Hematopoietic multipotent progenitor cell treated with erythropoietin and hydrocortisone succinate and interleukin-3 and kit ligand, for 6 days (in vitro differentiated cells): ENCODE results near the gene GRM7.

Experiments
- DNase-seq: peaks from one replicate; pipeline ENCODE4 v3.0.0-alpha.2; 2015

The GRM7 gene

DNA sequence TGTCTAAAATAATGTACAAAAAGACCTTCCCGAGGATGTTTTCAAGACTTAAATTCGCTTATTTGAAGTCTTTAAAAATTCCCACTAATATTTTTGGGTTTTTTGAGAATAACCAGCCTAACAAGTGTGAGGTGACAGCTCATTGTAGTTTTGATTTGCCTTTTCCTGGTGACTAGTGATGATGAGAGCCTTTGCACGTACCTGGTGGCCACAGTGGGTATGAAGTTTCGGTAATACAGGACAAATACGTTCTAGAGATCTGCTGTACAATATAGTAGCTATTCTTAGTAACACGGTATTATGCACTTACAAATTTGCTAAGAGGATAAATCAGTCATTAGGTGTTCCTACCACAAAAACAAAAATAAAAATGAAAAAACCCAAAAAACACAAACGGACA lies 124.9 kb downstream of the GRM7 start:
- no peak for DNase-seq

DNA sequence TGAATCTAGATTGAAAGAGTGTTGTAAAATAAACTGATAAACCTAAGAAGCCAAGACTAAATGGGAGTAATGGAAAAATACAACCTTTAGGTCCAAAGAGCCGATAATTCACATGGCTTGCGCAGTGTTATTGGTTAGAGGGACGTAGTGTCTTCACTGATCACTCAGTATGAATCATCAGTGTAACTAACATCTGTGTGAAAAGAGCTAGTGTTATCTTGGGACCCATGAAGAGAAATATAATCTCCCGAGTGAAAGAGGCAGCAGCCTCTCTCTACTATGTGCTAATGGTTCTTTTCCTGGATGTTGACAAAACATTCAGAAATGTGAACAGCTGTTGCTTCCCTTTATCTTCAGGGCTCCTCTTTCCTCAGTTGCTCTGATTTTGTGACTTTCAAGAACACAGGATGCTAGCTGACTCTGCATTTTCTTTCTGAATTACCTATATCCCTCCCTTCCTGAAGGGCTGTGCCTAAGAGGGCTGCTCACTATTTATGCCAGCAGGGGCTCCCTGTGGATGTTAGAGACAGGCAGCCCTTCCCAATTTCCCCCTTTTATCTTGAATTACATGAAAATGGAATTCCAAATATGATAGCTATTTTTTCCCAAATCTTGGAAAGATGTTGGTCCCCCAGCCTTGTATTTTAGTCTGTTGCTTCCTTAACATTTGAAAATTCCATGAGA lies 128.8 kb downstream of the GRM7 start:
- DNase-seq = no peak

DNA sequence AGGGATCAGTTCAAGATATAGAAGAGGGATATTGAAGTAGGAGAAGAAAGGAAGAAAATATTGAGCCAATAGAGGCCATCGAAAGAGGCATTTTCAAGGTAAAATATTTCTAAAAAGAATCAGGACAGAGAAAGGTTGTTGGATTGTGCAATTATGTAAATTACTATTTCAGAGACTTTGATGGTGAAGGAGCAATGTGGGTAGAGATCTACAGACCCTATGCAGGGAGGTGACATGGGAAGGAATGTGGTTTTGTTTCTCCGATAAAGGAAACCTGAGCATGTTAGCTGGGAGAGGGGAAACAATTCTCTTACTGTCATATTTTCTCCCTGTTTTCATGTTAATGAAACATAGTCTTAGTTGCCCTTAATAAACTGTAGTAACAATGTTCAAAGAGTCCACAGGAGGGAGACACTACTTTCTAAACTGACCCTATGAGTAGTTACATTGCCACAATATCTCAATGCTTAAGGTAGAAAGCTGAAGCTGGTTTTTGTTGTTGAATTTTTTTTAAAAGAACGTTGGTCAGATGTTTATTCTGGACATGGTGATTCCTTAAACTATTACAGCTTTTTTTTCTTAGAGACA lies 133.3 kb downstream of the GRM7 start:
- peak; percentile 7 for DNase-seq

DNA sequence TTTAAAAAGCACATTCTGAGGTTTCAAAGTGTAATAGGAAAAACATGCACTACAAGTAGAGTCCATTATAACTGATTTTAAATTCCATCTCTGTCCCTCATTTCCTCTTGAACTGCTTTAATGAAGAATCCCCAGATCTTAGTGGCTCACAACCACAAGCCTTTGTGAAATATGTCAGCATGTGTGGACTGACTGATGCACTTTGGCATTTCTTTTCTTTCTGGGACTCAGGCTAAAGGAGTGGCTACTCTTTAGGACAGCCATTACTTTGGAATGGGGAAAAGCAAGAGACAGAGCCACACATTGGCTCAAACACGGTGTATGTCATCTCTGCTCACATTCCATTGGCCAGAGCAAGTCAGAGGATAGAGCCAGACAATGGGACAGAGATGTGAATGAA lies 139.6 kb downstream of the GRM7 start:
- DNase-seq = no peak

DNA sequence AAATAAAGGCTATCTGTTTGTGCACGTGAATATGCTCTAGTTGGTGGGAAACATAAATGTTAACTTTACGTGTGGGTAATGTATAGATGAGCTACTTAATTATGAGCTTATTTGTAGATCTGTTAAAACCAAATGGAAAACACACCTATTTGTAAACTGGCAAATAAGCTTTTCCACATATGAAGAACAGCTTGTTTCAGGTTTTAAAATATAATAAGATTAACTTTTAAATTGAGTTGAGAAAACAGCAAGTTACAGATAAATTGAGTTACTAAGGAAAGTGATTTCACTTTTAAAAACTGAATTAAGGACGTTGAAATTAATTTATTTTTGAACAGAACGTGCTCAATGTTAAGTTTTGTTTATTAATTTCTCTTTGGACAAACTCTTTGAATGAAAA lies 140.5 kb downstream of the GRM7 start:
- no peak for DNase-seq

DNA sequence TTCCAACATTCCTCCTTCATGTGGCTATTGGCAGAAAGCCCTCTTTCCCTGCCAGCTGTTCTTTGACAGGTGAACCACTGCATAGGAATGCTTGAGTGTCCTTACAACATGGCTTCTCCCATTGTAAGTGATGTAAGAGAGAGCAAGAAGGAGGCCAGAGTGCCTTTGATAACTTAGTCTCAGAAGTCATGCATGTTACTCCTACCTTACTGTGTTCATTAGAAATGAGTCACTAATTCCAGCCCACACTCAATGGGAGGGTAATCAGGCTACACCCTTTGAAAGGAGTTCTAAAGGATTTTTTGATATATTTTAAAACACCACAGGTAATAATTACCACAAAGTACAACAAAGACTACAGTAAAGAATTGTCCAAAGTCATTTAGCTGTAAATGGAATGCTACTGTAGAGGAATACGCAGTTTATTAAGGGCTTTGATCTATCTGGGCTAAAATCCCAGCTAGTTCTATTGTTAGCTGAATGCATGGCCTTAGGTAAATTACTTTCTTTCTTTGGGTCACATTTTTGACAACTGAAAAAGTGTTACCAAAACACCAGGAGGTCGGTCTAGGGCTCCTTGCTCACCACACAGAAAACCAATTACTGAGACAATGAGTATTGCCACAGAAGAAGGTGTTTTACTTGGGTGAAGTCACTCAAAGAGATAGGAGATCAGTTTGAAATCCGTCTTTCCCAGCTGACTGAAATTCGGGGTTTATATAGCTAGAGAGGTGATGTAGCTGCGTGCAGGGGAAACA lies 154.9 kb downstream of the GRM7 start:
- DNase-seq = no peak

- no peak for DNase-seq
Observed at GRCh38 chr3:7025581-7026300, 164.8 kb downstream of the GRM7 start.

DNA sequence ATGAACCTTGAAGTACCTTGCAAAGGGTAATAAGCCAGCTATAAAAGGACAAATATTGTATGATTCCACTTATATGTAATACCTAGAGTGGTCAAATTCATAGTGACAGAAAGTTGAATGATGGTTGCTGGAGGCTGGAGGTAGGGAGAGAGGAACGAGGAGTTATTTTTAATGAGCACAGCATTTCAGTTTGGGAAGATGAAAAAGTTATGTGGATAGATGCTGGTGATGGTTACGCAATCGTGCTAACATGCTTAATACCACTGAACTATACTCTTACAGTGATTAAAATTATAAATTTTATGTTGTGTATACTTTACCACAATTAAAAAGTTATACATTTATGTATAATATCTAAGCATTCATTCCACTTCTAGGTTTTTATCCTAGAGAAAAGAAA lies 168.6 kb downstream of the GRM7 start:
- no peak for DNase-seq

- no peak for DNase-seq
Observed at GRCh38 chr3:7038394-7038793, 177.5 kb downstream of the GRM7 start.

DNA sequence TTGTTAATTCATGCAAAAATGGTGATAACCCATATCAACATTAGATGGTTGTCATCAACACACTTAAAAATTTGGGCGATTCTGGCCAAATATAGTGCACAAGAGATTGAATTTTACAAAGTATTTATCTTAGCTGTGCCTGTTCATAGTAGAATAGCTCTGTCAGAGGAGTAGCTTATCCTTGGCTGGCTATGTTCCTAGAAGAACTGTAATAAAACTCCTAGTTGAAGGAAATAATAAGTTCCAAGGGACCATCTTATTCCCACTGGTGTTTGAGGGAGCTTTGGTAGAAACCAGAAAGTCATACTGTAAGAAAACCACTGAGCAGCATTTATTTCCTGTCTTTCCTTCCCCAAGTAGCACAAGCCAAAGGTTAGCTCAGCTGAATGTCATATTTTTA lies 201.8 kb downstream of the GRM7 start:
- no peak for DNase-seq

DNA sequence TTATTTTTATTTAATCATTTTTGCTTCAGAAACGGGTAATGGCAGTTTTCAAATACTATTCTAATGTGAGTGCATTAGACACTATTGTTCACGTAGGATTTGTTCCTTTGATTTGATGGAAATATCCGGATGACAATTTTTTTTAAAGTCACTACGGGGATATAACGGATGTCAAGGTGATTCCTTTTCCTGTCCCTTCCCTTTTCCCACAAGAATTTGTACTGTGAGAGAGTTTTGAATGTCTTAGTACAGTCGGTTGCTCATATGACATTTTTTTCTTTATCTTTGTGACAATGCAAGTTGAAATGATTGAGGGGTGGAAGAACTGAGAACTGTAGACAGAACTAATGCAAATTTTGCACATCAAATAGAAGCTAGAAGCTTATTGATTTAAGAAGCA lies 209.5 kb downstream of the GRM7 start:
- DNase-seq = no peak

DNA sequence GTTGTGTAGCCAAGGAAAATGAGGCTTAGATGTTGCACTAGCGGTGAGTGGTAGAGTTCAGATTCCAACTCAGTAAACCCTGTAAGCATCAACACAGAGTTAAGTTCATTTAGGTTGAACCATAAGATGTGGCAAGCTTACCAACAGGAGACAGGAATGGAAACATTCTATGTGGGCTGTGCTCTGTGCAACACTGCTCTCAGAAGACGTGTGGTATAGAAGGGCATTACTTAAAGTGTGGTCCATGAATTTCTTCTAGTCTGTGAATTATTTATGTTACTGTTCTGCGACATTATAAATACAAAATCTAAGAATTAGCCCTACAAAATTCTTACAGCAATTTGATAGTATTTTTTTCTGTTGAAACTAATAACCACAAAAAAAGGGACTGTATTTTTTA lies 213.3 kb downstream of the GRM7 start:
- peak; percentile 2 for DNase-seq

GRCh38 chr3:7075117-7075516 lies 214.2 kb downstream of the GRM7 start:
- DNase-seq = no peak

DNA sequence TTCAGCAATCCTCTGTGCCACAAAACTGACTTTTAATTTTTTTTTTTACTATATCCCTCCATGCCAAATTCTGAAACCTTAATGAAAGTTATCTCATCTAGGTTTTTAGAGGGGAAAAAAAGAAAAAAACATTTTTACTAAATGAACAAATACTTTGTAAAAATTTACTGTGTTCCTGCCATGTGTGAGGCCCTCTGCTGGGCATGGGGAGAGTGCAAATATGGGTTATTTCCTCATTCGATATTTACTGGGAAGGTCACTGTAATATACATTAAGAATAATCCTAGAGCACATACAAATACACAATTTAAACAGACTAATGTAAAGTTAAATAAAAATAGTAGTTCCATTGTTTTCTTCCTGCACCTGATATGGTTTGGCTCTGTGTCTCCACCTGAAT lies 215.0 kb downstream of the GRM7 start:
- DNase-seq = peak; percentile 3

GRCh38 chr3:7082244-7082643 lies 221.3 kb downstream of the GRM7 start:
- no peak for DNase-seq

GRCh38 chr3:7086417-7086816 lies 225.5 kb downstream of the GRM7 start:
- DNase-seq = no peak

DNA sequence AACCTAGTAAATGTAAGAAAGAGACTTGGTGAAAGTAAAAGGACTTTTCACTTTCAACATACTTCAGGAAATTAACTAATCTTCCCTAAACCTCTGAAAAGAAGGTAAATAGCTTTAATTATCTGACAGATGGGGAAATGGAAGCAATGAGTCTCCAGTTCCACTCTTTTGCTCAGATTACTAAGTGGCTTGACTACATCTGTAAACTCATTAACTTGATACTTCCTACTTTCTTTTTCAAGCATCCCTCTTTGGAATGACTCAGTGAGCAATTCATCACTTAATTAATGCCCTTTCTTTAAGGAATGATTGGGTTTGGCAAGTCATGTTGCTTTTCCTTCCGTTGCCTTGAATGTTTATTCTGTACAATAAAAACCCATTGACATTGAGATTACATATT lies 234.2 kb downstream of the GRM7 start:
- no peak for DNase-seq

DNA sequence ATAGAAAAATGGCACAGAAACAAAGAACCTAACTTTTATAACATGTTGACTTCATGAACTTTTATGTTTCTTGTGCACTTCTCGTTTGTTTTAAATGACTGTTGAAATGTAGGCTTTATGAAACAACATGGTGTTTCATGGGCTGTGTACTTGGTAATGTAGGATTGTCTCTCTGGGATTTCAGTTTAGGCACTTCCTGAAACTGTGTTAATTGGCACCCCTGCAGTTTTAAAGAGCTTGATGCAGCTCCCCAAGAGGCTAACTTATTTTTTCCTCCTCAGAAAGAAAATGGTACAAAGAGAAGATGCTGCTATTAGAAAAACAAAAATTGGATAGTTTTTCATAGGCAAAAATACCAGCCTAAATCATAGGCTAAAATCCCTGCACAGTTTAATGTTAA lies 239.2 kb downstream of the GRM7 start:
- no peak for DNase-seq

DNA sequence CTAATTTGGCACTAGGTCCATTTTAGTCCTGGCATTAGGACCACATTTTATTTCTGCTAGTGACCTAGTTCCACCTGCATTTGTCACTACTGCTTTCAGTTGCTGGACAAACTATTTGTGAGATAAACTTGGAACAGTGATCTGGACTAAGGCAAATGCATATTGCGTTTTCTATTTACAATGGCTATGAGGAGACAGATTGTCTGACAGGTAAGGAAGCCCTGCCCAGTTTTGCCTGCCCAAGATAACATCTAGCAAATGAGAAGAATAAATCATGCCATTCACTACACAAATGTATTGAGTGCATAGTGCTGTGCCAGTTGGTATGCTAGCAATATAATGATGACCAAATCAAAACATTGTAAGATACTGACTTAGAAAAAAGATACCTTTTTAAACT lies 245.7 kb downstream of the GRM7 start:
- DNase-seq = no peak

- no peak for DNase-seq
Observed at GRCh38 chr3:7112523-7113056, 251.7 kb downstream of the GRM7 start.

GRCh38 chr3:7144697-7145308 lies 283.9 kb downstream of the GRM7 start:
- DNase-seq = peak; percentile 51

DNA sequence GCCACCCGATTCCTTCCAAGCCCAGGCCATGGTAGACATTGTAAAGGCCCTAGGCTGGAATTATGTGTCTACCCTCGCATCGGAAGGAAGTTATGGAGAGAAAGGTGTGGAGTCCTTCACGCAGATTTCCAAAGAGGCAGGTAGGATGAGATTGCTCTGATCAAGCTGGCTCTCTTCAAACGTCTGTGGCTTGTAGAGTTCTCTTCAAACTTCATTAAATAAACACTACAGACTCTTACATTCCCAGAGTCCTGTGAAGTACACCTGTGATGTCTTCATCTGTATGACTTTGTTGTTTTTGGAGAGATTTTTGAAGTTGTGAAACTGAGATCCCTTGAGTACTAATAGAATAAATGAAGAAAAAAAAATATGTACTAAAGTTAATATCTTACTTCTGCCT lies 285.6 kb downstream of the GRM7 start:
- no peak for DNase-seq

DNA sequence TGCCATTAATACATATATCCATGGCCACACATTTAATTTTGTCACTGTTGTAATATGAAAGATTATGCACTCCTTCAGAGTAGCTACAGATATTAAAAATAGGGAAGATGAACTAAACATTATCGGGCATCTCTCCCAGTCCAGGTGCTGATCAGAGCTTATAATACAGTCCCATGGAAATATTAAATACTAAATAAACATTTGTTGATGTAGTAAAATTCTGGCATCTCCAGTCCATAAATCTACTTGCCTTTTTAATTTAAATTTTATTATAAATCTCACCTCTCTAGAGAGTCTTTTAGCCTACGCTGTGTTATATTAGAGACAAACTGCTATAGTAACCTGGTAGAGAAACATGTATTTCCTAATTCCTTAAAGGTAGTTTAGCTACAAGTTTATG lies 297.6 kb downstream of the GRM7 start:
- no peak for DNase-seq
